ENCODE results near the gene MECP2.

Gene MECP2

GRCh38 chrX:154059231-154059630 is 38.3 kb downstream of the MECP2 start:
- DNase-seq: no peak

DNA sequence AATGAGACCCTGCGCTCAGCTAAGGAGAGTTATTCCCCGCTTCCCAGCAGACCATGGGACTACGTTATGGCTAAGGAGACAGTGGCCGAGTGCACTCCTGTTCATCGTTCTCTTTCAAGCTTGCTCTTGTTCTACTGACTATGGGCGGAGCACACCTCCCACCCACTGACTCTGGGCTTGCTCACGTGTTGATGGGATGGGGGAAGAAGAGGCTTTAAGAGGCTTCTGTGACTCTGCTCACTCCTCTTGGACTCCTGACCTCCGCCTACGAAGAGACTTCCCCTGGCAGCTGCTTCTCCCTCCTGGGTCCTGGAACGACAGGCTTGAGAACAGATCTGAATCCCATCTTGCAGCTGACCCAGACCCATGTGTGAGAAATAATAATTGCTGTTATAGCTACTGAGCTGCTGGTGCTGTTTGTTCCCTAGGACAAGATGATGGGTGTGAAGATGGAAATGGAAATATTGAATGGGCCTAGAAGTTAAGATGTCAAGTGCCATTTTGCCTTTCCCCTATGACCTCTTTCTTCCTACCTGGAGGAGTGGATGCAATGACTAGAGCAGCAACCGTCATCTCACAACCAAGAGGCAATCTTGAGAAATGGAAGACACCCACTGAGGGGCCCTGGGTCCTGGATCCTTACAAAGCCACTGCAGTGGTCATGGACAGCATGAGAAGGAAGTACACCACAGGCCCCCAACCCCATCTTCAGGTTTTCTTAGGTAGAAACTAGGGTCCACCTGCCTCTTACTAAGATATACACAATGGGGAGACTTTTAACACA is 39.1 kb downstream of the MECP2 start:
- no peak for DNase-seq

DNA sequence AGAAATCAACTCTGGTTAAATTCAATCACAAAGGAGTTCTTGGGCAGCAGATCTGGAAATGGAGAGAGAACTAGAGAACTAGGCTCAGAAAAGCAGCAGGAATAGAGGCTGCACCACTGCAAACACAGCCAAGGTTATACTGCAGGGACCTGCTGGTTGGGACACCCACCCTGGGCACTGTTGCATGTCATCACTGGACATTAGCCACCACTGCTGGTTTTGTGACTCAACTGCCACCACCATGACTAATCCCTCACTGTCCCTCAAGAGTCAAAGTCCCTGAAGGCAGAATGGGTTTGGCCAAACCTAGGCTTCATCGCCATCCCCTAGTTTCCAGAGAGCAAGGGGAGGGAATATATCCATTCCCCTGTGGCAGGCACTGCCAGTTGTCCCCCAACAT is 39.7 kb downstream of the MECP2 start:
- no peak for DNase-seq

DNA sequence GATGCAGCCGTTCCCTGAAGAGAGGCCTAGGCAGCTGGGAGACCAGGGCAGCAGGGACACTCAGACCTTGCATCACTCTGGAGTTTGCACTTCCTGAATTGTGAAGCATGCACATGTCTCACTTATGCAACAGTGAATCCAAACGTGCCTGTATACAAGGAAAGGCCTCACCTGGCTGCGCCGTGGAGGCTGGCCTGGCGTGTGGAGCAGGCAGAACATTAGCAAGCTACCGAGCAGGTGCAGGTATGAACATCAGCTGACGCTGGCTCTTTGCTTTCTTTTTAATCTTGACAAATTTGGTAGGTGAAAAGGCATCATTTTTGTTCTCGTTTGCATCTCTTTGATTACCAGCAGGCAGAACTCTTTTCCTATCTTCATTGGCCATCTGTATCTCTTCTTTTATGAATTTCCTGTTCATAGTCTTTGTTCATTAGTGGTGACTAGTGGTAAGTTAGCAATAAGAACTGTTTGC is 40.7 kb downstream of the MECP2 start:
- no peak for DNase-seq

DNA sequence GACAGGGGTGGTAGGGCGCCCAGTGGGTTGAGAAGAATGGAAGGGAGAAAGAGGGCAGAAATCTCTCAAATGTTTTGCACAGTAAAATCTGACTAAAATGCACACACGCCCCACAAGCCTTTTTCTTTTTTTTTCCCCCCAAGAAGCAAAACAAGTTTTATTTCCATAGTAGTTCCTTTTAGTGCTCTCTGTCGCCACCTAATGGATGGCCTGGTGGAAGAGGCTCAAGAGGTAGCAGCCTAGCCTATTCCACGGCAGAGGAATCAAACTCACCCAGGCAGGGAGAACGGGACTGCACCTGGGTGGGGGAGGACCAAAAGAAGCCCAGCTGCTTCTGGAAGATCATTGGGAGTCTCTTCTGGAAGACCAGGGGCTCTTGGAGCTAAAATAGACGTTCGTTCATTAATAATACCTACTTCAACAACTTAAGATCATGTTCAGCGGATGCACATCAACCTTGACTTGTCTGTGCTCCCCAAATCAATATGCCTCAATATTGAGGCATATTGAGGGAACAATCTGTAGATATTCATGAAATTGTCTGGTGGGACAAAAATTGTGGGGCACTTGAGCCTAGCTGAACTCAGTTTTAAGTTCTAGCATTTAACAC is 46.2 kb downstream of the MECP2 start:
- DNase-seq: no peak

DNA sequence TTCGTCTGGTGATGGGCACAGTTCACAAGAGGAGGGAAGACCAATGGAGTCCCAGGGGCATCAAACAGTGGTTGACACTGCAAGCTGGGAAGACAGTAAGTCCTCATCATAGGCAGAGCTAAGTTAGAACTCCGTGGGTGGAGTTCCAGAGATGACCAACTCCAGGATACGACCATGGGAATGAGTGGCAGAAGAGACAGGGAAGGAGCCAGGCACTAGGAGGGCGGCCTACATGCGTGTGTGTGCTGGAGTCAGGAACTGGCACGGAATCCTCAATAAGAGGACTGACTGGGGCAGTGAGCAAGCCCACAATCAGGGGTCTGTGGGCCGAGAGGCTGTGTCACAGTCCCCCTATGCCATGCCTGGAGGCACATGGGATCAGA is 47.4 kb downstream of the MECP2 start:
- no peak for DNase-seq

GRCh38 chrX:154049209-154050112 is 48.1 kb downstream of the MECP2 start:
- no peak for DNase-seq

DNA sequence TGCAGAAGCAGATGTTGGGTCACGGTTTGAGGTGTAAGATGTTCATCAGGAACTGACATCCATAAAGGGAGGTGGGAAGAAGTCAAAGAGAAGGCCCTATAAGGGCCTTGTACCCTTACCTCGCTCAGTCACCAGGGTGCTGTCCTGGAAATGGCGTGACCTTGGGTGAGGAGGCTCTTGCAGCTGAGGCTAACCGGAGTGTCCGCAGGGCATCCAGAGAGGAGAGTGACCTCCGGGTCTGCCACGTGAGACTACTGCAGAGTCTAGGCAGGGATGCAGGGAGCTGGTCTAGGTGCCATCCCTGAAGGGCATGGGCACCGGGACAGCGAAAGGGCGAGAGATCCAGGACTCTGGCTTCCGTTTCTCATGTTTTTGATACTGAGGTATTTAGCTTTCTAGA is 49.1 kb downstream of the MECP2 start:
- no peak for DNase-seq

- no peak for DNase-seq
Observed at GRCh38 chrX:154046940-154047610, 50.4 kb downstream of the MECP2 start.

GRCh38 chrX:154046031-154046781 is 51.3 kb downstream of the MECP2 start:
- DNase-seq: no peak

DNA sequence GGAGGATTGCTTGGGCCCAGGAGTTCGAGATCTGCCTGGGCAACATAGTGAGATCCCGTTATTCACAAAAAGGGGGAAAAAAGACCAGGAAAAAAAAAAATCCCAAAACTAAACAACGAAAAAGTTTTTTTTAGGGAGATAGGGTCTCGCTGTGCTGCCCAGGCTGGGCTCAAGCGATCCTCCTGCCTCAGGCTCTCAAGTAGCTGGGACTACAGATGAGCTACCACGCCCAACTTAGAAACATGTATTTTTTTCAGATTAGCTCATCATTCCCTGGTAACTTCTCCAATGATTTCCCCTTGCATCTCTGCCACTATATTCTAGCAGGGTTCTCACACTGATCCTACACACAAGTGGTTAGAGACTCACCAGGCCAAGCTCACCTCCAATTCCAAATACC is 53.4 kb downstream of the MECP2 start:
- DNase-seq: no peak

DNA sequence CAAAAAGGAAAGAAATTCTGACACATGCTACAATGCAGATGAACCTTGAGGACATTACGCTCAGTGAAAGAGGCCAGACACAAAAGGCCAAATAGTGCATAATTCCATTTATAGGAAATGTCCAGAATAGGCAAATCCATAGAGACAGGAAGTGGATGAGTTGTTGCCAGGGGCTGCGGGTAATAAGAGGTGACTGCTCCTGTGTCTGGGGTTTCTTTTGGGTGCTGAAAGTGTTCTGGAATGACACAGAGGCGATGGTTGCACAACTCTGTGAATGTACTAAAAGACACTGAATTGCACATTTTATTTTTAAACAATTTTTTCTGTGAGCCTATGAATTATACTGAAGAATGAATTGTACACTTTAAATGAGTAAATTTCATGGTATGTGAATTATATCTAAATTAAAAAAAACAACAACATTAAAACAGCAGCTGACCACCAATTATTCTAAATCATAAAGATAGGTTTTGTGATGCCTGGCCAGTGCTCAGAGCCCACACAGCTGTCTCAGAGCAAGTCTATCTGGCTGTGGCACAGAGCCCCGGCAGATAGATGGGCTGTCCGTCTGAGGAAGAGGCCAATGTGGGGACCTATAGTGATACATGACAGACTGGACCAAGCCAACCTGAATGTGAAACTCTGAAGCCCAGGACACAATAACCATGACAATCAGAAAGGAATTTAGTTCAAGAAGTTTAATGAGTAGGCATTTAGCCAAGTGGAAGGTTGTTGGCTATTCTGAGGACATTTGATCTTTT is 54.3 kb downstream of the MECP2 start:
- DNase-seq: no peak

- no peak for DNase-seq
Observed at GRCh38 chrX:154040863-154041262, 56.7 kb downstream of the MECP2 start.

DNA sequence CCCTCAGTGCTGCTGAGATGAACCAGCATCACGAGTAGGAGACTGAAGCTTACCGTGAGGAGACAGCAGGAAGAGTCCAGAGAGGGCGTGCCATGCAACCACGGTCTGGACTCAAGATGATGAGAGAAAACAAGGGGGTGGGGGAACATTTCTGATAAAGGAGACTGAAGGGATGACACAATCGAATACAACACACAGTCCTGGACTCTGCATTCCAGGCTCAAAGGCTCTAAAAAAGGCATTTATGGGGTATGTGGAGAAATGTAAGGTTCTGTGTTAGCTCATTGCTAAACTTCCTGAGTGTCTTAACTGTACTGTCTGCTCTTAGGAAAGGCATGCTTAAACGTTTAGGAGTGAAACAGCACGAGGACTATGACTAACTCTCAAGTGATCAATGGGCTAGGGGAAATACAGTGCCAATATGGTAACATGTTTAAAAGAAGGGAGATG is 57.2 kb downstream of the MECP2 start:
- DNase-seq: no peak

GRCh38 chrX:154039577-154039976 is 57.9 kb downstream of the MECP2 start:
- DNase-seq: no peak

DNA sequence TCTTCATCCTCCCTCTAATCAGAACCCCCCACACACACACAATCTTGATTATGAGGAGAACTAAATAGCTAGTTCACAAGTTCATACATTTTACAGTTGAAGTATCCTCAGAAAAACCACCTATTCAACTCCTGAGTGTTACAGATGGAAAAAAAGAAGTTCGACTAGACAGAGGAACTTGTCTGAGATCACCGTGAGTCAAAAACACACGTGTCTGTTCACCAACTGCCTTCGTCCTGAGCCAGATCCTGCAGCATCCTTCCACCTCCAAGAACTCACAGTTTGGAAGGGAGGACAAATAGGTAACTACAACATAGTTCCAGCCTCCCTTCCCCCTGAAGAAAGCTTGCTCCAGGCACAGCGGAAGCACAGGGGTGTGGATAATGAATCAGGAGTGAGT is 58.9 kb downstream of the MECP2 start:
- DNase-seq: no peak

GRCh38 chrX:154037754-154038153 is 59.8 kb downstream of the MECP2 start:
- no peak for DNase-seq

GRCh38 chrX:154036513-154036912 is 61.0 kb downstream of the MECP2 start:
- no peak for DNase-seq

DNA sequence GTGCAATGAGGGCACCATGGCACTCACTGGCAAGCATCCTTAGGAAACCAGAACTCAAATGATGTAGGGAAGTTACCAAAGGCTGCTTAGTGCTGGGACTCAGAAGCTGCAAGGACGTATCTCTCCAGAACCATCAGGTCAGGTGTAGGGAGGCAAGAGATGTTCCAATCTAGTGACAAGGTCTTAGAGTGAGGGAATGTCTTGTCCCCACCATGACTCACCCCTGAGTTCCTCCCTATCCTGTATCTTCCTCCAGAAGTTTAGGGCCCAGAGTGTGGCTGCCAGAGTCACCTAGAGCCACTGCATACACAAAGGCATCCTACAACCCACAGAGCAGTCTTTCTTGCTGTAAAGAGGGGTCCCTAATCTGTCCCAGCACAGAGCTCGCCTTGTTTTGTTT is 63.7 kb downstream of the MECP2 start:
- no peak for DNase-seq

GRCh38 chrX:154032653-154033052 is 64.9 kb downstream of the MECP2 start:
- DNase-seq: no peak

DNA sequence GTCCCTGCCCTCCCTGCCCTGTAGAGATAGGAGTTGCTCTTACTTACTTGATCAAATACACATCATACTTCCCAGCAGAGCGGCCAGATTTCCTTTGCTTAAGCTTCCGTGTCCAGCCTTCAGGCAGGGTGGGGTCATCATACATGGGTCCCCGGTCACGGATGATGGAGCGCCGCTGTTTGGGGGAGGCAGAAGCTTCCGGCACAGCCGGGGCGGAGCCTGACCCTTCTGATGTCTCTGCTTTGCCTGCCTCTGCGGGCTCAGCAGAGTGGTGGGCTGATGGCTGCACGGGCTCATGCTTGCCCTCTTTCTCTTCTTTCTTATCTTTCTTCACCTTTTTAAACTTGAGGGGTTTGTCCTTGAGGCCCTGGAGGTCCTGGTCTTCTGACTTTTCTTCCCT is 65.4 kb downstream of the MECP2 start:
- no peak for DNase-seq

Measured in cortex of kidney (tissue), 1 donor.